GM18867 (cell line): ENCODE measurements around the gene ARF6.
"Not testable (repeated sequence)": the region's sequence is repeated elsewhere in the genome, so short reads cannot be mapped to it uniquely, and the experiment has no call there.

Source experiments
- ATAC-seq: cut with Tn5 transposase; IDR thresholded peaks from one replicate; pipeline ENCODE4 v1.9.1; 2021; ENCODE audit warnings: mild to moderate bottlenecking, moderate library complexity; ENCODE audit not compliant: unreplicated experiment

ARF6 gene

DNA sequence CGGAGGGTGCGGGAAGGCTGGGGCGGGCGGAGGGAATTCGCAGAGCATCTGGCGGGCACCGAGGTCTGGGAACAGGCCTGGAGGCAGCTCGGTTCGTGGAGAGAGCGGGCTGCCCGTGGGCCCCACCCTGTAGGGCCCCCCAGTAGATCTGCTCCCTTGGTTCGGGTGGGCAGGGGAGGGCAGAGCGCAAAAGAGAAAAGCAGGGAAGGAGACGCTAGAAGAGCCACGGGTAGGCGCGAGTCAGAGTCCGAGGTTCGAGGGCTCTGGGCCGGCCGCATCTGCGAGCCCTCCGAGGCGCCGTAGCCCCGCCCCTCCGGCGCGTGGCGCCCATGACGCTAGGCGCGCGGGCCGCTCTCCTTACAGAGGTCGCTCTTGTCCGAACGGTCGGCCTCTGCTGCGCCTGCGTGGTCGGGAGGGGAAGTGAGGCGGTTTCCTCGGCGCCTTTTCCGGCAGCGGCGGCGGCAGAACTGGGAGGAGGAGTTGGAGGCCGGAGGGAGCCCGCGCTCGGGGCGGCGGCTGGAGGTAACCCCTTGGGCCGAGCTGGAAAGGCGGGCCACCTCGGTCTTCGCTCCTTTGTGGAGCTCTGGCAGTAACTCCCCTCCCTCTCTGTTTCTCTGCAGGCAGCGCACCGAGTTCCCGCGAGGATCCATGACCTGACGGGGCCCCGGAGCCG, at the start of gene ARF6:
Gene ARF6 (plus strand): TSS at position 447 of the 673 bp plus-strand sequence. CDS start 655 bp downstream, outside the sequence.
- peak; percentile 81 for ATAC-seq

DNA sequence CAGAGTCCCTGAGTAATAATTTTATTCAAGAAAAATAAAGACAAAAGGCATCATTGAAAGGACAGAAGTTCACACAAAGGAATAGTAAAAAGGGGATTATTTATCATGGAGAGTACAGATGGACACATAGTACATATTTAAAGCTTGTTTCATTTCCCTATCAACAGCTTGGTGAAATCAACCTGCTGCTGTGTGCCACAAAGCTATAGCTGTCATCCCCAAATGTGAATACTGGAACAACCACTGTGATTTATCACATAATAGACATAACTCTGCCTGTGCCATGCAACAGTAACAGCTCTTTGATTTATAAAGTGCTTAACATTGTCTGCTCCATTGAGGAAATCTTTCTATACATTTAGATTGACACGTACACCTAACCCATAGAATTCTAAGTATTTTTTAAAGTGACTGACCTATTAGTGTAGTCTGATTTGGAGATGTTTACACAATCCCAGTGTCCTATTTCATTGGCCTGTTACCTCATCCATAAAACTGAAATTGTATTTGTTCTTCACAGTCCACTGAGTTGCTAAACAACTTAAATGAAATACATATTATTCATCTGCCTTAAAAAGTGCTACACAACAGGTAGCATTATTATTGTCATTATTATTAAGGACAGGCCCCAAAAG, 43.6 kb upstream of the ARF6 start:
- ATAC-seq: no peak

DNA sequence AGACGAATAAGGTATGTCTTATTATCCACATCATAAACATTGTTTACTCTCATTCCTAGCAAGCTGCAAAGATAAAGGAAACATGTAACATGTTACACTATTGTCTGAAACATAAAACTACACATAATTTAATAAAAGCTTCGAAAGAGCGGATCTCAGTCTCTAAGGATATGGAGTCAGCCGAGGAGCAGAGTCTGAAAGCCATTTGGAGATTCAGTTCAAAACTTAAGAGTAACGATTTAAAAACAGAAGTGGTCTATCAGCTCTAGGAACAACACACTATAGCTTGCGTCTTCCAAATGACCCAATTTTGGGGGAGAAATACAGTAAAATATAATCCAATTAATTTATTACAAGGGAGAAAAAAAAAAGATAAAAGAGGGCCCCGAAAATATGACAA, 41.1 kb upstream of the ARF6 start:
- ATAC-seq: no peak

DNA sequence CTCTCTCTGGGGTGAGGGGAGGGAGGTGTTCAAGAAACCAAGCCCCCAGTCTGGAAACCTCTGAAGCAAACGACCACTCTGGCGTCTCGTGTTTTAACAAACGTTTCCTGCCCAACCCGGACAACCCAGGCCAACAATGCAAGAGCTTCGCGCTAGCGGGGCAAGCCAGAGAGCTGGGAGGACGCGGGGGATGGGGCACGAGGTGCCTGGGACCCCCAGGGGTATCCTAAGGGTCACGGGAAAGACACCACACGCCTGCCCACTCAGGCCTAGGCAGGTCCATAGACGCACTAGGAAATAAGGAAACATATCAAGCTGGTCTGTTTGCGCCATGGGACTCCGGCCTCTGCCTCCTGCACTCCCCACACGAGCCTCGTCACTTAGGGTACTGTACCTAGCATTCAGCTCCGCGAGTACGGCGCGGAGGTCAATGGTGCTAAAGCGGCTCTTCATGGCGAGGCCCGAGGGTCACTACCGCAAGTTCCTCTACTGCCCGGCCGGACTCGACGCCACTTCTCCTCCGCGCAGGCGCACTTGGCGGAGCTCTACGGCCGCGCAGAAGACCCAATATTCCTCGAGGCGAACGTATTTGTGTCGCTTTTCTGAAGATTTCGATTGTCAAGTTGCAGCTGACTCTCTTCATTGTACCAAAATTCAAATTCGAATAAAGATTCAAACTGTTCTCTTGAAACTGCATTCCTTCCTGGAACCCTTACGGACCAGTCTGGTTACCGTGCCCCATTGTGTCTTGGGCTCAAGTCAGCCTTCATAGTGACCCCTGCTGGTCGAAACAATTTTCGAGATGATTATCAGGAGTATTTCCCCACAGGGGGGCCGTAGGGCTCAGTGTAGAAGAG, 40.4 kb upstream of the ARF6 start, which contains the start of gene NEMF:
Gene NEMF (minus strand): TSS at position 488 of the 857 bp plus-strand sequence. CDS start 35 bp downstream, at position 453.
- ATAC-seq: peak; percentile 80

DNA sequence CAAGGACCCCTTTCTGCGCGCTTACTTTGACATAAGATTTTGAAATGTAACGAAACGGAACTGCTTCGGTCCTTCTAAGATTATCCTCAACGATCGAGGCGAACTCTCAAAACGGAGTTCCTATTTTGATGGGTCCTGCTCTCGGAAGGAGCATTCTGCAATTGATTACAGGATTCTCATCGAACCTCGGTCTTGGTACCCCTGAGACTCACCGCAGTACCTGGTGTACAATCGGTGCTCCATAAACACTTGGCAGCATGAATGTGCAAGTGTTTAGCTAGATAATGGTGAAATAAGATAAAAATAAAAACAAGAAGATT, 39.8 kb upstream of the ARF6 start:
- peak; percentile 4 for ATAC-seq

DNA sequence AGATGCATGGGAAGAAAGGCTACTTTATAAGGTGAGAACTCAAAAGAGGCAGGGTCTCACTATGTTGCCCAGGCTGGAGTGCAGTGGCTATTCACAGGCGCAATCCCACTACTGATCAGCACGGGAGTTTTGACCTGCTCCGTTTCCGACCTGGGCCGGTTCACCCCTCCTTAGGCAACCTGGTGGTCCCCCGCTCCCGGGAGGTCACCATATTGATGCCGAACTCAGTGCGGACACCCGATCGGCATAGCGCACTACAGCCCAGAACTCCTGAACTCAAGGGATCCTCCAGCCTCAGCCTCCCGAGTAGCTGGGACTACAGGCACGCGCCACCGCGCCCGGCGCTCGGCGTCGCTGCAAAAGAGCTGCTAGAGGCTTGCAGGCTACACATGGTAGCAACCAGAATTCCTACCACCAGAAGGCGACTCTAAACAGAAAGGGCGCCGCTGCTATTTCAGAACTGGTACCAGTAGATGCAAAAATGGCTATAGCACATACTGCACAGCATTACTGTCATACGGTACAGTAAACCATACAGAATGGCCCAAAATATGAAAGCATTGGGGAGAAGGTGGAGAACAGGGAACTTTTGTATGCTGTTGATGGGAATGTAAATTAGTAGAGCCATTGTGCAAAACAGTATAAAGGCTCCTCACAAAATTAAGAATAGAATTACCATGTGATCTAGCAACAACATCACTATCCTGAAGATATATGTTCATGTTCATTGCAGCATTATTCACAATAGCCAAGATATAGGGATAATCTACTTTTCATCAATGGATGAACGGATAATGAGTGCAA, 39.1 kb upstream of the ARF6 start:
- peak; percentile 59 for ATAC-seq

DNA sequence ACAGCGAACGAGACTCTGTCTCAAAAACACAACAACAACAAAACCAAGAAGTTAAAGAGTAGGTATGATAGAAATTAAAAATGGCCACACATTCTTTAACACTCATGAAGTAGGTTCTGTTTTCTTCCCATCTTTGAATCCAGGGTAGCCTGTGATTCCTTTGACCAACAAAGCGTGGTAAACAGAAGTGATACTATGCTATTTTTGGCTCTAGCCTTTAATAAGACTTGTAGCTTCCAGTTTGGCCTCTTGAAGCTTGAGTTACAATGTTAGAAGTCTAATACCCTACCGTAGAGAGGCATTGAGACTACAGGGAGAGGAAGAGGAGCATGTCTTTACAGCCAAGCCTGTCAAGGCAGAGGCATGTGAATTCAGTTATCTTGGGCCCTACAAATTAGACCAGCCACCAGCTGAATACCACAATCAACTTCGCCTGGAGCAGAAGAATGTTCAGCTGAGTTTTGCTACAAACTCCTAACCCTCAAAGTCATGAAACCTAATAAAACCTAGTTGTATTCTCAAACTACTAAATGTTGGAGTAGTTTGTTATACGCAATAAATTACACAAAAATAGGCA, 35.4 kb upstream of the ARF6 start:
- ATAC-seq: no peak

DNA sequence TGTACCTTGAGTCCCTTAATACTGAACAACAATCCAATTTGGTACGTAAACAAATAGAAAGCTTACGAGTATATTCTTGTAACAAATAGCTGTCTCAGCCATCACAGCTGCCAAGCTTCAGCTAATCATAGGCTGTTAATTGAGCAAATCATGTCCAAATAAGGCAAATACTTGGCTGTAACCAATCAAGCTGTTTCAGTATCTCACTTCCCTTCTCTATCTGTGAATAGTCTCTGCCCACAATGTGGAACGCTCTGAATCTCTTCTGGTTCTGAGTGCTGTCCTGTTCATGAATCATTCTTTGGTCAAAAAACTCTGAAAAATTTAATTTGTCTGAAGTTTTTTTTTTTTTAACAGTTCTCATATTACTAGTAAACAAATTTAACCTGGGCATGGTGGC, 34.5 kb upstream of the ARF6 start:
- ATAC-seq: no peak

DNA sequence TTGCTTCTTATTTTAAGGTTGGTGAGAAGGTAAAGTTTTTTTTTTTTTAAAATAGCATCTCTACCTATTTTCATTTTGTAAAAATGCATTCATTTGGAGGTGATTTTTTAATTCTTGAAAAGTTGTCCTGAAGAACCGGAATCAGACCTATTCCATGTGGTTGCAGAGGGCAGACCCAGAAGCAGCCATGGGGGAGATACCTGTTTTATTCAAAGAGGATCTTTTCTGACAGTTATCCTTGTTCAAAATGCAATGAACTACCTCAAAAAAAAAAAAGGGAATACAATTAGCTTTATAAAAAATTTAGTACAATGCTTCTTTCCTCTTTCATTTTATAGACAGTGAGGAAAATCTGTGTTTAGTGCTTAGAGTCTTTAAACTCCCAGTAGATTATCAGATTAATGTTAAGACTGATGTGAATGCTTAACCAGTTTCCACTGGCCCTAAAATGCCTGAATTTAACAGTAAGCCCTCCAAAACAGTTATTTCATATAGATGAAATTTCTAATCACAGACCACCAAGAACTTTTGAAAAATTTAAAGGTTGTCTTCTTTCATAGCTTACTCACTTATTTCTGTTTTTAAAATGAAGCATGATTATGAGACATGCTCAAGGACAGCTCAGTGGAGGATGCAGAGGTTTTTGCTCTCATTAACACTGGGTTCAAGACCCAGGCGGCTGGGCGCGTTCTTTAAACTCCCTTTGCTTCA, 31.7 kb upstream of the ARF6 start:
- ATAC-seq: no peak

DNA sequence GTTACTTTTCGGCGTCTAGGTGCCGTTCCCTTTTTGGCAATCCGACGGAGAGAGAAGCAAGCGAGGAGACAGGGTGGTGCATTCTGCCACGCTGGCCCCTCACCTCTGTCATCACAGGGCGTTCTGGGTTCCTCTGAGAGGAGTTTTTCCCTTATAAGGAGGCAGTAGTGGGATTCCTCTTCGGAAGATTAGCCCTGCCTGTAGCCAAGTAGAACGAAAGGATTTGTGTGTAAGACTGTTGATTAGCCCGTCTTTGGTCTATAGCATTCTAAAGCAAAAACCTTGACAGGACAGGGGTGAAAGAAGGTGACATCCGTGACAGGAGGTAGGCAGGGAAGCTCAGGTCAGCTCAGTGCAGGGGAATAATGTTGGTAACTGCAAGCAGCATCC, 31.2 kb upstream of the ARF6 start:
- peak; percentile 13 for ATAC-seq

DNA sequence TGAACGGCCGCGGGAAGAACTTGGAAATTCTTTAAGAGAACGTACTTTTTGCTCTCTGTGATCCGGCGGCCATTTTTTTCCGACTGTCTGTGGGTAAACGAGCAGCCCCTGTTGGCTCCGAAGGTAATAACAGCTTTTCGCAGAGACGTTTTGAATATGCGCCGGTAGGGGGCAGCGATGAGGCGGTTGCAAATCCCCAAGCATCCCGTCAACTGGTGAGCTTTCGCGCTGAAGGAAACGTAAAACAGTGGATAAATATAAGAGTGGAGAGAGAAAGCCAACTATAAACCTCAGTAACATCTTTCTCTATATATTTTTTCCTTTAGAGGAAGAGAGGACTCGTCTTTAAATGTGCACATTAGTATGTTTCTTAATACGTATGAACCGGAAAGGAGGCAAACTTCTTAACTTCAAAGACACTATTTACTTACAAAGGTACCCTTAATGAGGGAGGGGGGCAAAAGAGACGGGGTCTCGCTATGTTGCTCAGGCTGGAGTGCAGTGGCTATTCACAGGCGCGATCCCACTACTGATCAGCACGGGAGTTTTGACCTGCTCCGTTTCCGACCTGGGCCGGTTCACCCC, 30.7 kb upstream of the ARF6 start:
- ATAC-seq: peak; percentile 32

DNA sequence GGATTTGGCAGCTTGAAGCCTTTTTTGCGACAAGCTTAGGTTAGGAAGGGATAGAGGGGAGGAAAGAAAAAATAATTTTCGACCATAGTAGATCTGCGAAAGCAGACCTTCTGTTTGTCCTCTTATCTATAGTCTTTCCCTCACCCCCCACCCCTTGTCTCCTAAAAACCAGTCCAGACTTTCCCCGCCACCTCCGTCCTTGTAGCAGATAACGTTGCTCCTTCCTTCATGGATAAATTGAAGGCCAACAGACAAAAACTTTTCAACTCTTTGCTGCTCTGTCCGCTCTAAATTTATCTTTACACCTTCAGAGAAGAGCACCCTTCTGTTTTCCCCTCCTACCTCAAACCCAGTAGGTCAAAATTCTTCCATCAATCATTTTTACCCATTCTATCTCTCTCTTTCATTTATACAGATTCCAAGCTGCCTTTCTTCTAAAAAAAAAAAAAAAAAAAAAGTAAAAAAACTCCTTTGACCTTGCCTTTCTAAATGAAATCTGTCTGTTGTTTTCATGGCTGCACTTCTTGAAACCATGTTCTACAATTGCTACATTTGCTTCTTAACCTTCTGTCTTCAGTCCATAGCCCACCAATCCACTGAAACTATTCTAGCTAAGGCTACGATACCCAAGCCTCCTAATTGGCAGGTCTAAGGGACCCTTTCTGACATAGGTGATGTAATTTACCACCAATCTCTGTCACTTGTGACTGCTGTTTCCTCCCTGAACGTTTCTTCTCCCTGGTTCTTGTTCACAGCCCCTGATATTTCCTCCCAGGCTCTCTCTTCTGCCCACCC, 29.2 kb upstream of the ARF6 start:
- no peak for ATAC-seq

DNA sequence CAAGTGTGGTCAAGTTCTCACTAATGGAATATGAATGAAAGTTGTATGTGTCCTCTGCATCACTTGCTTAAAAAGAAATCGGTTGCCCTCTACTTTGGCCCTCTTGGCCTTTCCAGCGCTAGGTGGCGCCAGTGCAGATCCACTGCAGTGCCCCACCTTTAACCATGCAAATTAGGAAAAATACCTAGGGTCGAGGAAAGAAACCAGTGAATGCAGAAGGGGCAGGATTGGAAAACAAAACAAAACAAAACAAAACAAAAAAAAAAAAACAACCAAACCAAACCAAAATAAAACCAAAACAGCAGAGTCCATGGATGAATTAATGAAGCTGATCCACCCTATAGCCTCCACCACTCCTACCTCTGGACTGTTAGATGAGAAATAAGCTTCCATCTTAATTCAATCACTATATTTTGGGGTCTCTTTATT, 27.4 kb upstream of the ARF6 start:
- no peak for ATAC-seq

DNA sequence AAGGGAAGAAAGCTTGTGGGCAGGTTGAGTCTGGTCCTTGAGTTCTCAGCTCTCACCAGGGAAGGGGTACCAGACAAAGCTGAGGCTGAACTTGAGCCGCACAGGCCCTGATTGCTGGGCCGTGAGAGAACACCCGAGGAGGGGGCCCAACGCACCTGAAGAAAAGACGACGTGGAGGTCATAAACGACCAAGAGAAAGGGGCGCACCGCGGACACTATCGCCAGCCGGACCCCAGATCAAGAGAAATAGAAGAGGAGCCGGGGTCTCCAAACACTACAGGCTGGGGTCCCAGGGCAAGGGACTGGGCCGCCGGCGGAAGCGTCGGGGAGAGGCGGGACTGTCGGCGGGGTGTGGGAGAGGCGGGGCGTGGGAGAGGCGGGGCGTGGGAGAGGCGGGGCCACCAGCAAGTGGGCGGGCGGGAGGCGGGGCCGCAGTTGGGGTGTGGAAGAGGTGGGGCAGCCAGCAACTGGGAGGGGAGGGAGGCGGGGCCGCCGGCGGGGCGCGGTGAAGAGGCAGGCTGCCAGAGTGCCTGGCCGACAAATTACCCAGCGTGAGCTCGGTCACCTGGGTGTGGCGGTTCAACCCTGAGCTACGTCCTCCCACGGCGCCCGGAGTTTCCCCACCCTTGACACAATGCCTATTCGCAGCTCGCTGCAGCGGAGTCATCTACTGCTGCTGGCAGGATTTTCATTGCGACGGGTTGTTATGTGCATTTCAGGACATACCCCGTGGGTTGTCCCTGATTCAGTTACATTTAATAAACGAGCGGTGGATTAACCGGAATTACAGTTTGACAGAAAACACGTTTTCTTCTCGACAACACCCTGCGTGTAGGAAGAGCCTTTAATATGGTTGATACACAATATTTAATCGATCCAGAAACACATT, 24.8 kb upstream of the ARF6 start:
- ATAC-seq: peak; percentile 86

DNA sequence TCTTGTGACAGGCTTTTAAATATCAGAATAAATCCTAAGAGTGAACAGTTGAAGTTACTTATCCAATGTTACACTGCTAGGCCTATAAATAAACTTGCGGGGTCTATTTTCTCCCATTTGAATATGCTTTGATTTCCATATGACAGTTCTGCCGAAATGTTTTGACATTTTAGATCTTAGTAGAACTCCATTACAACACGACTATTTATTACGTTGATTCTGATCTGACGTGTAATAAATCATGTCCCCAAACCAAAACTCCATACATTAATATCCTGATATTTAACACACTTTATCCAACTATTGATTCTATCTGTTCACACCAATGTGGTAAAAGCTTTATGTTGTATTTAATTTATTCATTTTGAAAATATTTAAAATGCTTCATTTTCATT, 24.2 kb upstream of the ARF6 start:
- no peak for ATAC-seq

DNA sequence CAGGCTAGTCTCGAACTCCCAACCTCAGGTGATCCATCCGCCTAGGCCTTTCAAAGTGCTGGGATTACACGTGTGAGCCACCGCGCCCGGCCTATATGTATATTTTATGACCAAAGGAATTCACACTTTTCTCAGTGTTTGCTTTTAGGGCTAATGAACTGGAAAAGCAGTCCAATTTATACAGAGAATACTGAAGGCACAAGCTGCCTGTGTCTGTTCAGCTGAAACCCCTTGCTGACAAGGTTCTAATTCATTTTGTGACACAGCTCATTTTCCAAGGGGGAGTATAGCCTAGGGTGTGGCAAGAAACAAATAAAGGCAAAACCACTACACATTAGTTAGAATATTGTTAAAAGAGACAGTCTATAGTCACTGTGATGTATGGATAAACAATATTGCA, 22.0 kb upstream of the ARF6 start:
- no peak for ATAC-seq

DNA sequence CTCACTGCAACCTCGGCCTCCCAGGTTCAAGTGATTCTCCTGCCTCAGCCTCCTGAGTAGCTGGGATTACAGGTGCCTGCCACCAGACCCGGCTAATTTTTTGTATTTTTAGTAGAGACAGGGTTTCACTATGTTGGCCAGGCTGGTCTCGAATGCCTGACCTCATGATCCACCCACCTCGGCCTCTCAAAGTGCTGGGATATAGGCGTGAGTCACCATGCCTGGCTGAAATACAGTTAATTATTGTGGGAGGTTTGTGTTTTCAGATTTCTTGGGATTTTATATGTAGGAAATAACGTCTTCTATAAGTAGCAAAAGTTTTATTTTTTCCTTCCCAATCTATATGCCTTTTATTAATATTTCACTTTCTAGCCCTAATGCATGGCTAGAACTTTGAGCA, 19.3 kb upstream of the ARF6 start:
- not testable (repeated sequence) for ATAC-seq

DNA sequence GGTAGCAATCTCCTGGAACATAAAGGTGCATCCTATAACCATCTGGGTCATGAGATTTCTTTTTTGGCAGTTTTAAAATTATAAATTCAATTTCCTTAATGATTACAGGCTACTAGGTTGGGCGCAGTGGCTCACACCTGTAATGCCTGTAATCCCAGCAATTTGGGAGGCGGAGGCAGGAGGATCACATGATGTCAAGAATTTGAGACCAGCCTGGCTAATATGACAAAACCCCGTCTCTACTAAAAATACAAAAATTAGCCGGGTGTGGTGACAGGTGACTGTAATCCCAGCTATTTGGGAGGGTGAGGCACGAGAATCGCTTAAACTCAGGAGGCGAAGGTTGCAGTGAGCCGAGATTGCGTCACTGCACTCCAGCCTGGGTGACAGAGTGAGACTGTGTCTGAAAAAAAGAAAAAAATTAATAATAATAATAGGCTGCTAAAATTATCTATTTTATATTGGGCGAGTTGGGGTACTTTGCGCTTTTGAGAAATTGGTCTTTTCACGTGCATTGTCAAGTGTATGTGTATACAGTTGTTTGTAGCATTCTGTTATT, 17.2 kb upstream of the ARF6 start:
- no peak for ATAC-seq
